ENCODE measurements around the gene TXNDC11.

The TXNDC11 gene

DNA sequence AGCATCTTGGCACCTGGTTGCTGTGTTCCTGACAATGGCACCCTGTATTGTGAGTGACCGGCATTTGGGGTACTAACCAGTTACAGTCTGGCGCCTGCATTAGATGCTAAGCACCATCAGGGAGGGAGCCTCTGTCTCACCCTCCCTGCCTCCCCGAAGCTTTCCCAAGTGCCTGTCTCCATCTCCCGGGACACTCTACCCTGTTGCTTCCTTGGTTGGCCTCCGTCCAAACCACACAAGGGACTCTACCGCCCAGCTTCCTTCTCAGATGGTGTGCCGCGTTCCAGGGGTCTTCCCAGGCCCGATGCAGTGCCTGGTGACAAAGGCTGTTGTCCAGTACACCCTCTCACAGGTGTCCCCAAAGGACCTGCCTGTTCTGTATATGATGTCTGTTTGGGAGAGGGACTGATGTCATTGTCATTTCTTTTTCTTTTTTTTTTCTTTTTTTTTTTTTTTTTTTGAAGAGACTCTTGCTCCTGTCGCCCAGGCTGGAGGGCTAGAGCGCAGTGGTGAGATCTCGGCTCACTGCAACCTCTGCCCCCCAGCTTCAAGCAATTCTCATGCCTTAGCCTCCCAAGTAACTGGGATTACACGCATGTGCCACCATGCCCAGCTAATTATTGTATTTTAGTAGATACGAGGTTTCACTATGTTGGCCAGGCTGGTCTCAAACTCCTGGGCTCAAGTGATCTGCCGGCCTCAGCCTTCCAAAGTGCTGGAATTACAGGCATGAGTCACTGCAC lies 67.7 kb downstream of the TXNDC11 start:
- peak; percentile 67 for DNase-seq (ENCODE audit: low read depth)

DNA sequence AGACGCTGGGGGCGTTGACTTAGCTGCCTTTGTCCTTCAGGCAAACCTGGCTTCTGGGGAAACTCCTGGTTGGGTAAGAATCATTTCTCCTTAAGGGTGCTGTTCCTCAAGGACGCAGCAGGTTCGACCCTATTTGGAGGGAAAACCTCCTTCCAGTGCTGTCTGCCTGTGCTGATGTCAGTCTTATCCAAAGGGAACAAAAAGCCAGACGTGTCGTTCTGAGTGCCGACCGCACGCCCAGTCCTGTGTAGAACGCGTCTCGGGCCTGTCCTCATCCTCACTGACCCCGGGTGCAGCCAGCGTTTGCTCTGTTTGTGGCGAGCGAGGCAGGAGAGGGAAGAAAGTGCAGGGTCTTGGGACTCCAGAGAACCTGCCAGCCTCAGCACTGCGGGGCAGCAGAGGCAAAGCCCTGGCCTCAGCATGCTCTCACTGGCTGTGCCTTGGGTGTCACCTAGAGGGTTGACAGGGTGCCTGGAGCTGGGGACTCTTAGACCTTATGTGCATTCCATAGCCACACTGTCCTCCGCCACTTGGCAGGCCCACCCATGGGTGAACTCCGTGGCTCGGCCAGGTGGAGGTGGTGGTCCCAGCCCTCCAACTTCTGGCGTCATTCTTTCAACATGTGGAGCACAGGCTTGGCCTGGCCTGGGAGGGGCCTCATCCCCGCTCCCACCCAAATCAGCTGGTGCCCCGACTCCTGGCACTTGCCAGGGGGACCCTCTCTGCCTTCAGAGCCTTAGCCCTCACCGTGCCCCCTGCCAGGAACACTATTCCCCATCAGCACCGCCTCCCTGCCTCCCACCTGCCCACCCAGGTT lies 68.4 kb downstream of the TXNDC11 start:
- DNase-seq (ENCODE audit: low read depth) = no peak

DNA sequence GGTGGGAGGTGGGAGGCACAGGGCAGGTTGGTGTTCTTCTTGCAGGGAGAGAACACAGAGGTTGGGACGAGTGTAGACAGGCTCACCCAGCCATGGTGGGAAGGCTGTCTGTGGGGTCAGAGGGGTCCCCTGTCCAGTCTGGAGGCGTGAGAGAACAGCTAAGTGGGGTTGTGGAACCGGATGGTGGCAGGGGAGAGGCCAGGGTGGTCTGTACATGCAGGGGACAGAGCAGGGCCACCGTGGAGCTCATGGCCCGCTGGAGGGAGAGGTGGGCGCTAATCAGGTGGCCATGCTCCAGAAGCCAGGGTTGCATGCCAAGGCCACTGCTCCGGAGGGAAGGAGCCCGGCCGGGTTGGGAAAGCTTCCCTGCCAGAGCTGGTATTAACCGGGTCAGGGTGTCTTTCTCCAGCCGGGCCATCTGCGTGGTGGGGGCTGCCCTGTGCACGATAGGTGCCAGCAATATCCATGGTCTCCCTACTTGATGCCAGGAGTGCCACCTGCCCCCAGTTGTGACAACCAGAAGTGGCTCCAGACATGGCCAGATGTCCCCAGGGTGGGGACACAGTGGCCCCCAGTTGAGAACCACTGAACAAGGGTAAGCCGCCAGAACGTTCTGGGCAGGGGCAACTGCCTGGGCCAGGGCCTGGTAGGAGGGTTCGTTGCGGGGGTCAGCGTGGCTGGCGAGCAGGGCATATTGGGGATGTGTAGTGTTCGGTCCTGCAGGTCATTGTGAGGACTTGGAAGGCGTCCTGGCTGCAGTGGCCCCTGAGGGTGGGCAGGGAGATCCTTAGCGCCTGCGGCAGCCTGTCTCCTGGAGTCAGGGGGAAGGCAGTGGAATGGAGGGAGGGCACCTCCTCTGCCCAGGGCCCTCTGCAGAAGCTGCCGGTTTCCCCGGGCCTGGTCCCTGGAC lies 69.3 kb downstream of the TXNDC11 start:
- no peak for DNase-seq (ENCODE audit: low read depth)

DNA sequence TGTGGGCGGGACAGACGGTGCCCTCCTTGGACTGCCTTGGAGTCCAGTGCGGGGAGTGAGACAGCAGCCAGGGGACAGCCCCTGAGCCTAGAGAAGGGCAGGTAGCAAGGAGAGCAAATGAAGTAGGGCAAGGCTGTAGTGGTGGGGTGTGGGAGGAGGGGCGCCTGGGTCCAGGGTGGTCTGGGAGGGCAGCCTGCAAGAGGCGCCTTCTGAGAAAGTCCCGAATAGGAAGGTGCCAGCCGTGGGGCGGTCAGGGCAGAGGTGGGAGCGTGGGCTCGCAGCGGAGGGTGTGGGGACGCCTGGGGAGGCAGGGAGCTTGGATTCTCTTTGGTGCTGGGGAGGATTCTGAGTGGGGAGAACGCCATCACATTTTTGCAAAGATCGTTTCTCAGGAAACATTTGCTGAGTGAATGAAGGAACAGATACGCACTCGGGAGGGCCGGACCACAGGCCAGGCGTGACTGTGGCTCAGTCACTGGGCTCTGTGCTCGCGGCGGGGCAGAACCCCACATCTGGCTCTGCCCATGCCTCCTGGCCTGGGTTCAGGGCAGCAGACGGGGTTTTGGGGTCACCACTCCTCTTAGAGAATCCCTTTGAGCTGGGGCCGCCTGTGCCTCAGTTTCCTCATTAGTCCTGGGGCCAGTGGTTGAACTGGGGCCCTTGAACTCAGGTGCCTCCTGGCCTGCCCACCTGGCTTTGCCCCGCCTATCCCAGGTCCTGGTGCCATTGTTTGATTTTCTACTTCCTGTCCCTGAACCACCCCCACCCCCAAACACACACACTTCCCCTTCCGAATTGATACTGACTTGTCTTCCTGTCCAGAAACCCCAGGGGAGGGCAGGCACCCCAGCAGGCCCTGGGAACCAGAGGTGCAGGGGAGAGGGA lies 70.2 kb downstream of the TXNDC11 start:
- no peak for DNase-seq (ENCODE audit: low read depth)

DNA sequence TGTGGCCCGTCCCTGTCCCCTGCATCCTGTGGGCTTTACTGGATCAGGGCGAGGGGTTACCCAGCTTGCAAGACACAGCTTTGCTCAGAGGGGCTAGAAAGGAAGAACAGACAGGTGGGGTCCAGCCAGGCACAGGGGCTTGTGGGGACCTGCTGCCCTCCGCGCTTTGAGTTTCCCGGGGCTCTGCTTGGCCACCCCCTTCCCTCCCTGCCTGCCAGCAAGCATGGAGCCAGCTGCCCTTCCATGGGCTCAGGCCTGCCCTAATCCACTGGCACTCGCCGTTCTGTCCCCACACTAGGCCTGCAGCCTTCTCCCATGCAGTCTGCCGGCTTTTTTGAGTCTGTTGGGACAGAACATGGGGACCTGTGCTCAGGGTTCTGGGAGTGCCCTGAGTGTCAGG lies 71.0 kb downstream of the TXNDC11 start:
- DNase-seq (ENCODE audit: low read depth) = no peak

DNA sequence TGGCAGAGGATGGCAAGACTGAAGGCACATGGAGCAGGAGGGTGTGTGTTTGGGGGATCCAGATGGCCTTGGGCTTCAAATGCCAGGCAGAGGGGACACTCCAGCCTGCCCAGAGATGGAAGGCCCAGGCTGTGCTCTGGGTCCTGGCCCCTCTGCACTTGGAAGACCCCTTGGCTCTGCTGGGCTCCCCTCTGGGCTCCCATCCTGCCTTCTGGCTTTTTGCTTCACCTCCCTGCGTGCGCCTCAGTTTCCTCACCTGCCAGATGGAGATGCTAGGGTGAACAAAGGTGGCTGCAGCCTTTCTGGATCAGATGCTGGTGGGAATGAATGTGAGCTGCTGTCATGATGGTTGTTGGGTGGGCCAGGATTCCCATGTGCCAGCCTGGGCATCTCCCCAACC lies 71.4 kb downstream of the TXNDC11 start:
- DNase-seq (ENCODE audit: low read depth) = no peak

DNA sequence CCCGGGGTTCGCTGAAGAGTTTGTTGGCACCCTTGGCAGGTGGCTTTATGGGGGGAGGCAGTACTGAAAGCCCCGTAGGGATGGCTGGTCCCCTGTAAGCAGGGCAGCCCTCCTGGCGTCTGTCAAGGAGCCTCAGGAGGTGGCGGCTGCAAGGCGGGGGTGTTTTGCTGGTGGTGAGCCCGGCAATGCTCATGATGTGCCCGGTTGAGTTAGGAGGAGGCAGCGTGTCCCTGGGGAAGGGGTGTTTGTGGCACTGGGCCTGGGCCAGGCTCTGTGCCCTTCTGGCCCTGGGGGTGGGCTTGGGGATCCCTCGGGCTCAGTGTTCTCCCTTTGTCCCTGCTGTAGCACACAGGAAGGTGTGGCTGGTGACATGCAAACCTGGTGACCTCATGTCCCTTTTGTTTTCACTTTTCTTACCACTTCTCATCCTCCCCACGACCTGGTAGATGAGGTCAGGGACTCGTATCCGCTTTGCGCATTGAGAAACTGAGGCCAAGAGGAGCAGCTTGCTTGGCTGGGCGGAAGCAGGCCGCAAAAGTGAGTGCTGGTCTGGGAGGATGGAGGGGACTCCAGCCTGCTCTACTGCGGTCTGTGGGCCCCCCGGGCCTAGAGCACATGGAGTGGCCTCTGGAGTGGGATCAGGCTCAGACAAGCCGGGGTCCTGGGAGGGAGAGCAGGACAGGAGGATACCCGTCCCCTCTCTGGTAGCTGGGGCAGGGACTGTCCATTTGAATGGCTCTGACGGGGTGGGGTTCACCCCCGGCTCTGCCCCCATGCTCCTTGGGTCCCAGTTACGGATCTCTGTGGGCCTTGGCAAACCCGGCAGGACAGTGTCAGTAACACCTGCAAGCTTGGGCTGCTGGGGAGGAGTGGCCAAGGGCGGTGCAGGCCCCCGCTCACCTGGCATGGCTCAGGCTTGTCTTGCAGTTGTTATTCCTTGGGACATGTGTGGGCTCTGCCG lies 72.2 kb downstream of the TXNDC11 start:
- DNase-seq (ENCODE audit: low read depth) = no peak

DNA sequence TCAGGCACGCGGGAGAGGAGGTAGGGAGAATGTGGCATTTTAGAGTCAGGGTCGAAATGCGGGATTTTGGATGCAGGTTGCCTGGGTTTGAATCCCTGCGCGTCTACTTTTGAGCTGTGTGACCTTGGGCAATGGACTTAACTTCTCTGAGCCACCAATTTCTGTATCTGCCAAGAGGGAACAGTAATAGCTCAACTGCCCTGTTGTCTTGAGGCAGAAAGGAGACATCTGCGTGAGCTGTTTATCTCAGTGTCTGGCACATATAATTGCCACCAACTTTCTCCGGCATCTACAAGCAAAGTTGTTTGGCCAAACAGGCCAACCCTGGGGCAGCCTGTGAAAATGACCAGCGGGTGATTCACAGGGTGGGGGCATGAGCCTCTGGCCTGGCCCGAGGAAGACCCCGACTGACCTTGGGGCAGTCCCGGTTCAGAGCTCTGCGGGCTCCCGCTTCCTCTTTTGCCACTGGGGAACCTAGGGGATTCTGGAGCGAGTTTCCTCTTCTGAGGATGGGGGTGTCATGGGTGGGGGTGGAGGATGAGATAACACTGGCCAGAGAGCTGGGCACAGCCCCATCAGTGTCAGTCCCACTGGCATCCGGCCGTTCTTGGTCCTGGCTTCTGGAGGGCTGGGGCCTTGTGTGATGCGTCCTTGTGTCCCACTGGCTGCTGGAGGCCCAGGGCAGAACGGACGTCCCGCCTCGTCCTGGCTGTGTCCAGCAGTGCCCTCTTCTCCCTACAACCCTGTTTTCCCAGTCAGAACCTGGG lies 73.1 kb downstream of the TXNDC11 start:
- peak; percentile 33 for DNase-seq (ENCODE audit: low read depth)

DNA sequence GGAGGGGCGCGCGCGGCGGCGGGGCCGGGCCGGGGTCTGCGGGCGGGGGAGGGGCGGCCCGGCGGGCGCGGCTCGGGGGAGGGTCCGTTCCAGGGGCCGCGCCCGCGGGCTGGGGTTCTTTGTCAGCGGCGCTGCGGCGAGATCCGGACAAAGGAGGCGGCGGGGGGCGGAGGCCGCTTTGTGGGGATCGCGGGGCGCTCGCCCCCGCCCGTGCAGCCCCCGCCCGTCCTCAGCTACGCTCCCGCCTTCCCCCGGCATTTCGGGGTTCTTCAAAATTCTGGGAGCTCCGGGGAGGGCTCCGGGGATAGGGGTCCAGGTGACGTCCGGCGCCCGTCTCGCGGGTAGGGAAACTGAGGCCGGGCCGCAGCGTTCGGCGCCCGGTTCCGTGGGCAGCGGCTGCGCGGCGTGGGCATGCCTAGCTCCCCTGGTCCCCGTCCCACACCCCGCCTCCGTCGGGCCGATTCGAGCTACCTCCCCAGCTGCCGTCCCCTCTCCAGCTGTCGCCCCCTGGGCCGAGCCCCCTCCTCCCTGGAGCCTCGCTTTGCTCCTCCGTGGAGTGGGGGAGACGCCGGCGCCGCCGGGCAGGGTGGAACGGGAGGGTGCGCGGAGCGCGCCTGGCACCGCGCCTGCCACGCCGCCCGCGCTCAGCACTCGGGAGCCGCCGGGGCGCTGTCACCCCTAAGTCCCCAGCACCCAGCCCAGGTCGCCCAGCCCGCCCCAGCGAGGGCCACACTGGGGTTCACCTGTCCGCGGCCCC lies 73.9 kb downstream of the TXNDC11 start:
- no peak for DNase-seq (ENCODE audit: low read depth)

DNA sequence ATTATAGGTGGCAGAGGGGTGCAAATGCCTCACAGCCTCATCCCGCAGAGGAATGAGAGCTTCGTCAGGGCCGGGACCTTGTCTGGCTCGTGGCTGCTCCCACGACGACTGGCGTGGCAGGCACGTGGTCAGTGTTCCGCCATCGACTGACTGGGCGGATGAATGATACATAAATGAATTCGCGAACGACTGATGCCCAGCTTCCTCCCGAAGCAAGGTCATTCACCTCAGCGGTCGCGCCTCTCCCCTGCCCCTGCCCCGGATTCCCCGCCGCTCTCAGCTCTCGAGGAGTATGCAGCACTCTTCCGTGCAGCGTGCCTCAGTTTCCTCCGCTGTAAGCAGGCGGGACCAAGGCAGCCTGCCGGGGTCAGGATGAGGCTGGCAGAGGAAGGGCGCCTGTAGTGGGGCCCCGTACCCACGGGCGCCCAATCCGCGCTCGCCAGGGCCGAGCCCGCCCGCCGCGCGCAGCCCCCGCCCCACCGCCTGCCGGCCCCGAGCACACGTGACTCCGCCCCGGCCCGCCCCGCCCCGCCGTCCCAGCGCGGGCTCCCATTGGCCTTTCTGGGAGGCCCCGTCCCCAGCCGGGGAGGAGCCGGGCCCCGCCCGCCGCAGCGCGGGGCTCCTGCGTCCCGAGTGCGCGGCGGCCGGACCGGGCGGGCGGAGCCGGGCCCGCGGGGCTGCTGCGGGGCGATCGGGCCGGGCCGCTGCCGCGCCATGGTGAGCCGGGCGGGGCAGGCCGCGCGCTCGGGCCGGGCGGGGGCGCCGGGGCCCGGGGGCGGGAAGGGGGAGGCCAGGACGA lies 74.6 kb downstream of the TXNDC11 start, which contains the start of gene SNN:
TSS of gene SNN (plus strand) at position 632 of the 799 bp plus-strand sequence. CDS start 7,605 bp downstream, outside the sequence.
- DNase-seq (ENCODE audit: low read depth) = peak; percentile 86

DNA sequence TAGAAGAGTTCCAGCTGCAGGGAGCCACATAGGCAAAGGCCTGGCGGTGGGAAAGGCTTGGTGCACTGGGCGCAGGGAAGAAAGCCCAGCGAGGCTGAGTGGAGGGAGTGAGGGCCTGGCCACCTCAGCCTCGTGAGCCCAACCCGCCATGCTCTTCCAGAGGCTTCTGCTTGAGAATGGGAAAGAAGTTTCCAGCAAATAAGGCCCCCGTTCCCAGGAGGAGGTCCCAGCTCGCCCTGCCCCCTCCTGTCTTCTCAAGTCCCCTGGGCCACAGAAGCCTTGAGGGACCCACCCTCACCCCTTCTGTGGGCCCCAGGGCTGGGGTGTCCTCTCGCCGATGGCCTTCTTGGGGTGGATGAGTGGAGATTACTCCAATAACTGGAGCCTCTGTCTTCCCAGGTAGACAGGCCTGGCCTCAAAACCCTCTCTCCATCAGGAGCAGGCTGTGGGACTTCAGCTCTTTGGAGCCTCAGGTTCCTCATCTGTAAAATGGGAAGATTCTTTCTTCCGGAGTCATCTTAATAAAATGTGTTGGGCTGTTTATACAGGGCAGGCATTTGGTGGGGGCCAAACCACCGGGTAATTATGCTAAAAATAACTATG lies 75.3 kb downstream of the TXNDC11 start:
- DNase-seq (ENCODE audit: low read depth) = no peak

DNA sequence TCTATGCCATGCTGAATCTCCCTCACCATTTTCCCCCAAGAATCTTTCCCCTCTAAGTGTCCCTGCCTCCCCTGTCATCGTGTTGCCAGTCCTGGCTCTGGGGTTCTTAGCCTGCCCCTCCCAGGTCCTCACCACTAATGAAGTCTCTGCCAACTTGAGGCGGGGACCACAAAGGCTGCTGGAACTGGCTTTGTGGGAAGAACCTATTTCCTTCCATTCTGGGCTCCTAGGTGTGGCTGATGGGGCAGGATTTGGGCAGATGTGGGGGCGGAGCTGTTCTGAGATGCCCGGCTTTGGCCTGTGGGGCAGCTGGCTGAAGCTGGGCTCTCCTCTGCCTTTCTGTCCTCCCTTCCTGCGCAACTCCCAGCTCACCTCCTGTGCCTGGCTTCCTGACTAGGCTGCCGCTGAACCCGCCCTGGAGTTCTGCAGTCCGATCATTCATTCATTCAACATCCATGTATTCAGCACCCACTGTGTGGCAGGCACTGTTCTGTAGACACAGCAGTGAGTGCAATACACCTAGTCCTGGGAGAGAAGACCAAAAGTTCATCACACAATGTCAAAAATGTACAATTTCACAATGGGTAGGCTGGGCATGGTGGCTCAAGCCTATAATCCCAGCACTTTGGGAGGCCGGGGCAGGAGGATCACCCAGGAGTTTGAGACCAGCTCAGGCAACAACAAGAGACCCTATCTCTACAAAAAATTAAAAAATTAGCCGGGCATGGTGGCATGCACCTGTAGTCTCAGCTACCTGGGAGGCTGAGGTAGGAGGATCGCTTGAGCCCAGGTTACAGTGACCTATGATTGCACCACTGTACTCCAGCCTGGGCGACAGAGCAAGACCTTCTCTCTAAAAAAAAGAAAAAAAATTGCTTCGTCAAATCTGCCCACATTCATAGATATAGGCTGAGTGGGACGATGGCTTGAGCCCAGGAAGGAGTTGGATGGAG lies 76.3 kb downstream of the TXNDC11 start:
- no peak for DNase-seq (ENCODE audit: low read depth)

DNA sequence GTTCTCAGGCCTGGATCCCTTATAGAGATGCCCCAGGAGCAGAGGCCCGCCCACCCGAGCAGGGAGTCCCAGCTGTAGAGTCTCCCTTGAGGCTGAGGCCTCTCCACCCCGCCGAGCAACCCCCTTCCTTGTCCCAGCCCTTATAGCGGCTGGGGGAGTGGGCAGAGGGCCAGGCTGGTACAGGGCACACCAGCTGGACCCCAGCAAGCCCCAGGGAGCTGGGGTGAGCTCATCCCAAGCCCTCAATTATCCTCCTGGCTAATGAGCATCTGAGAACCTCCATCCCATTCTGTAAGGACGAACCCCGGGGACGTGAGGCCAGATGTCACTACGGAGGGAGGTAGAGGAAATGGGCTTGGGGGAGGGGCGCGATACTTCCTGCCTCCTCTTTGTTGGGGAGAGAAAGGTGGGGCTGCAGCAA lies 77.6 kb downstream of the TXNDC11 start:
- DNase-seq (ENCODE audit: low read depth) = no peak

DNA sequence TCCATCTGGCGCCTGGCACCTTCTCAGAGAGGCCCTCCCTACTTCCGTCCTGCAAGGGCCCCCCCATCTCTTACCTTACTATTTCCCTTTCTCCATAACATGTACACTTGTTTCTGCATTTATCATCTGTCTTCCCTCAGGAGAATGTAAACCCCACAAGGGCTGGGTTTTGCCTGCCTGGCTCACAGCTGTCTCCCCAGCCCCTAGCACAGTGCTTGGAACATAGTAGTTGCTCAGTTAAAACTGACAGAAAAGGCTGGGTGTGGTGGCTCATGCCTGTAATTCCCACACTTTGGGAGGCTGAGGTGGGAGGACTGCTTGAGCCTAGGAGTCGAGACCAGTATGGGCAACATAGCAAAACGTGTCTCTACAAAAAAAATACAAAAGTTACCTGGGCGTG lies 80.1 kb downstream of the TXNDC11 start:
- DNase-seq (ENCODE audit: low read depth) = no peak

DNA sequence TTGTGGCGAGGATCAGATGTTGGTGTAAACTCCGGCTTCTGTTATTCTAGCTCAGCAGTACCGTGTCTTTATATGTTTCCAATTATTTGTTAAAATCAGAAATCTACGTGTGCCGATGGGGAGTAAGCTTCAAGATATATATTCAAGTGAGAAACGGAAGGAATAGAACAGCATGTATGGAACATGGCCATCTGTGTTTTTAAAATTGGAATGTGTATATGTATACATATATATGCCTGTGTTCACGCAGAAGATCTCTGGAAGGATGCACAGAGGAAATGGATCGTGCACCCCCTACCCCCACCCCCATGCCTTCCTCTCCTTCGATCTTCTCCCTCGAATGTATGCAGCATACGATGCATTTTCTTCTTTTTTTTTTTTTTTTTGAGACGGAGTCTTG lies 82.1 kb downstream of the TXNDC11 start:
- no peak for DNase-seq (ENCODE audit: low read depth)
